HG03103 (cell line): ENCODE data around the gene TCEA3.

Source experiments
- ATAC-seq: cut with Tn5 transposase; IDR thresholded peaks from one replicate; pipeline ENCODE4 v1.9.1; 2021; ENCODE audit warnings: low read depth; ENCODE audit not compliant: unreplicated experiment

Gene TCEA3

GRCh38 chr1:23424293-23425192 lies at the start of gene TCEA3:
Gene TCEA3, minus strand, starts transcription at chr1:23424748. Its CDS starts 115 bp downstream, at chr1:23424633.
- ATAC-seq: no peak

DNA sequence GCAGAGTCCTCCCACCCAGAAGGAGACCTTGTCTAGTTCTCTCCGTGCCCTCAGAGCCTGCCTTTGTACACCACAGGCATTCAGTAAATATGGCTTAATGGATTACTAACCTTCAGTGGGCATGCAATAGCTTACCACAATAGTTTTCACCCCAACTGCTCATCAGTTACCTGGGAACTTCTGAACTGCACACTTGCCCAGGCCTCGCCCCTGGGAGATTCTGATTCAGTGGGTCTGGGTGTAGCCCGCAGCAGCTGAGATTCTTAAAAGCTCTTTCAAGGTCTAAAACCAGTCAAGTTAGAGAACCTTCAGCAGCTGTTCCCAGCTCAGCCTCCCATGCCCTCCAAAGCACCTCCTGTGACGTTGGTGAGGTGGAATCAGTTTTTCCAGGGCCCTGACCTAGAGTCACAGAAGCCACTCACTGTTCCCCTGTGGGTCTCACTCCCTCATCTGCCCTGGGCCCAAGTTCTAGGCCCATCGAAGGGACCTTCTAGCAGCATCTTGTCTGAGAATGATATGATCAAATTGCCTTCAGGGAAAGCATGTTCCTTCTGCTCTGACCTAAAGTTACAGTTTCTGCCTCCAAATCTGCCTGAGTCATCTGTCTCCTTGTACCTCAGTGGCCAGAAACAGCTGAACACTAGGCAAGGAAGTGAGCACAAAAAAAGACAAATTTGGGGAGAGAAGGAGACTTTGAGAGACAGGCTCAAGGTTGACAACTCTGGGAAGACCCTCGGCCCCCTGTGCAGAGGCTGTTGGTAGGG lies 48.7 kb upstream of the TCEA3 start:
- no peak for ATAC-seq

DNA sequence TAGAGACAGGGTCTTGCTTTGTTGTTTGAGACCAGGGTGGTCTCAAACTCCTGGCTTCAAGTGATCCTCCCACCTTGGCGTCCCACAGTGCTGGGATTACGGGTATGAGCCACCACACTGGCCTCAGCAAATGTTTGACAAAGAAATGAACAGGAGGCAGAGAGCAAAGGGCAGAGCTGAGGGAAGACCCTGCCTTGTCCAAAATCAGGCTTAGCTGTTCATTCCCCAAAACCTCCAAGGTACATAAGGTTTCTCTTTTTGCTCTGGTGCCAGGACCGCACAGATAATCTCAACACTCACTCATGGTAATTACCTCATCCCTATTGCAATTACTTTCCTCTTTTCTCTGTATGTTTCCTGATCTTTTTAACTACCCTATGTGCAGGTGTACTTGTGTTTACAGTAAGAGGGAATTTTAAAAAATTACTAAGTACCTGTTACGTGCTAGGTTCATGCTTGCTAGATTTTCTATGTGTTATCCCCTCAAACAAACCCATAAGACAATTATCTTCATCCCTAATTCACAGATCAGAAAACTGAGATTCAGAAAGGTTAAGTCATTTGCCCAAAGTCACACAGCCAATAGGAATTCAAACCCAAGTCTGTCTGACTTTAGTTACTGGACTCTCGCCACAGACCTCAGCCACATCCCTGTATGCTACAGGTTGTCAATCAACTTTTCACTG lies 47.9 kb upstream of the TCEA3 start:
- no peak for ATAC-seq

- no peak for ATAC-seq
Observed at GRCh38 chr1:23471473-23472075, 47.0 kb upstream of the TCEA3 start.

GRCh38 chr1:23470282-23471070 lies 45.9 kb upstream of the TCEA3 start:
- no peak for ATAC-seq

GRCh38 chr1:23469372-23469982 lies 44.9 kb upstream of the TCEA3 start:
- ATAC-seq: no peak

DNA sequence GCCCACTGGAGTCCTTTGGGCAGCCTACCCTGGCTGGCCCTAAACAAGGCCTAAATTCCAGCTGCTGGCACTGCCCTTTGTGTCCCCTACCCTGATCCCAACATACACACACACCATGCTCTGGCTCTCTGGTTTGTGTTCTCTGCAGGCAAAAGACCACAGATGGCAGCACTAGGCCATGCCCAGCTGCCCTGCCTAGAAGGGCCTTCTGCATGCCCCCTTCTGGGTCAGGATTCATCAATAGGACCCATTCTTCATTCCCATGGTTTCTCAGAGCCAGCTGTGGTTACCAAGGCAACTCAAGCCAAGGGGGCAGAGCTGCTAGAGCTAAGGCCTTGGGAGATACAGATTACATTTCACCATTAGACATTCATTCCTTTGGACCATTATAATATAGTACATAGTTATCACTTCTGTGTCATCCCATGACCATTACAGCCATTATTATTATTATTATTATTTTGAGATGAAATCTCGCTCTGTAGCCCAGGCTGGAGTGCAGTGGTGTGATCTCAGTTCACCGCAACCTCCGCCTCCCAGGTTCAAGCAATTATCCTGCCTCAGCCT lies 42.0 kb upstream of the TCEA3 start:
- ATAC-seq: no peak

DNA sequence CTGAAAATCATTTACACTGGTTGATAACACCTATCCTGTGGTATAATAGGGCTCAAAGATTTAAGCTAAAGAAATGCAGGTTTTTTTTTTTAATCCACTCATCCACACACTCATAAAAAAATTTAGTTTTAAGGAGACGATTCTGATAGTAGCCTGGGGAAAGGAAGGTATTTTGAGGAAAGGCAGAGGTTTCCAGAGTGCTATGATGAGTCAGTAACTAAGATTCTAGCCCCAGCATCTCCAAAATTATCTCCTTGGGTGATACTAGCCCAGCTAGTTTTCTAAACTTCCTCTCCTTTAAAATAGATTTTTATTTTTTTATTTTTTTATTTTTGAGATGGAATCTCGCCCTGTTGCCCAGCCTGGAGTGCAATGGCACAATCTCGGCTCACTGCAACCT lies 38.7 kb upstream of the TCEA3 start:
- no peak for ATAC-seq

DNA sequence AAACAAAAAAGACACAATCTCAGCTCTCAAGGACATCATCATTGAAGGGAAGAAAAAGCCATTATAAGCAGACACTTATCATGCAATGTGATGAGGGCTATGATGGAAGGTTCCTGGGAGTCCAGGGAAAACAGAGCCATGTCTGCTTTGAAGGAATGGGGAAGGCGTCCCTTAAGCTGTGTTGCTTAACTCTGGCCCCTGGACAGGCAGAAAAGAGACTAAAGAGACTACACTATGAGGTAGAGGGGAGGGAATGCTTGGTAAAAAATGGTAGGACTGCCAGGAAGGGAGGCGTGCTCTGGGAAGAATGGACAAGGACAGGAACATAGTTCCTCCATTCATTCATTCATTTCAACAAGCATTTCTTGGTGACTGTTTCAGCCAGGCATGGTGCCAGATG lies 38.2 kb upstream of the TCEA3 start:
- ATAC-seq: no peak

DNA sequence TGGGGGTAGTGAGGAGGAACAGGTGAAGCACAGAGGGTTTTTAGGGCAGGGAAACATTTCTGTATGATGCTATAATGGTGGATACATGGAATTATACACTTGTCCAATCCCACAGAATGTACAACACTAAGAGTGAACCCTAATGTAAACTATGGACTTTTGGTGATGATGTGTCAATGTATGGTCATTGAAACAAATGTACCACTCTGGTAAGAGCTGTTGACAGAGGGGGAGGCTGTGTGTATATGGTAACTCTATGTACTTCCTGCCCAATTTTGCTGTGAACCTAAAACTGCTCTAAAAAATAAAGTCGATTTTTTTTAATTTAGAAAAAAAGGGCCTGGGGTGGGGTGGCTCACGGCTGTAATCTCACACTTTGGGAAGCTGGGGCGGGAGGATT lies 36.5 kb upstream of the TCEA3 start:
- ATAC-seq: no peak

DNA sequence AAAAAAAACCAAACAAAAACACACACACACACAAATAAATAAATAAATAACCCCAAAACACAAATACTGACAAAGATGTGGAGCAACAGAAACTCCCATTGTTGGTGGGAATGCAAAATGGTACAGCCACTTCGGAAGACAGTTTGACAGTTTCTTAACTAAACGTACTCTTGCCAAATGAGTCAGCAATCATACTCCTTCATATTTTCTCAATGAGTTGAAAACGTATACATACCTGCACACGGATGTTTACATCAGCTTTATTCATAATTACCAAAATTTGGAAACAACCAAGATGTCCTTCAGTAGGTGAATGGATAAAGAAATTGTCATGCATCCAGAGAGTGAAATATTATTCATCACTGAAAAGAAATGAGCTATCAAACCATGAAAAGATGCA lies 36.0 kb upstream of the TCEA3 start:
- ATAC-seq: no peak

GRCh38 chr1:23459338-23459757 lies 34.8 kb upstream of the TCEA3 start:
- no peak for ATAC-seq

DNA sequence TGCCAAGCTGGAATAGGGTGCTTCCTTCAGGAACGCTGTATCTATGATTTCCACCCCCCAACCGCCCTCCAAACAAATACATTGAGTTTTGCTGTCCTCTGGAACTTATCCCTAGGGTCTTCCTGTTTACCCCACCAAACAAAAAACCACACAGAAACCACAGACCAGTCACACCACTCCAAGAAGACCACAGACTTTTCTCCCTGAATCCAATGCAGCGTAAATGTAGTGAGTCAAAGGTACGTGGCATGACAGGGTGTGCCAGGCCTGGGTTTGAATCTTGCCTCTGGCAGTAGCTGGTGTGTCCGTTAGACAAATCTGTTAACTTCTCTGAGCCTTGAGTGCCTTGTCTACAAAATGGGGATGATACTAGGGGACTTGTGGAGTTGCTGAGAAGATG lies 31.7 kb upstream of the TCEA3 start:
- no peak for ATAC-seq

DNA sequence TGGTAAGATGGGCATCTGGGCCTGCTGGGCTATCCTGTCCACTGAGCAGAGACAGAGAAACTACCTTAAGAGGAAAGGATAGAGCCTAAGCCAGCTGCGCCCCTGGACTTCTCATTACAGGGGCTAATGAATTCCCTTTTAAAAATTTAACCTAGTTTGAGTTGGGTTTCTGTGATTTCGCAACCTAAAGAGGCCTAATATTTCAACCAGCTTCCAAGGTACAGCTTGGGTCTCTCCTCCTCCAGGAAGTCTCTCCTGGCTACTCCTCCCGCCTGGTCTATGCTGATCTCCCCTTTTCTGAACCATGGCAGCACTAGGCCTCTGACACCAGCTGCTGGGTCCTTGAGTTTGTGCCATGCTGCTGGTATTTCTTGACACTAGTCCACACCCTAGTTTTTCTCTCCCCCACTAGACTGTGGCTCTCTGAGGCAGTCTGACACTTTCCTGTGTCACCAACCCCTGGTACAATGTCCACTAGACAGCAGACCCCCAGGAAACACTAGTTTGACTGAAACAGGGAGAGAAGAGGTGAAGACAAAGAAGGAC lies 29.0 kb upstream of the TCEA3 start:
- no peak for ATAC-seq

GRCh38 chr1:23452011-23452411 lies 27.5 kb upstream of the TCEA3 start:
- ATAC-seq: no peak

DNA sequence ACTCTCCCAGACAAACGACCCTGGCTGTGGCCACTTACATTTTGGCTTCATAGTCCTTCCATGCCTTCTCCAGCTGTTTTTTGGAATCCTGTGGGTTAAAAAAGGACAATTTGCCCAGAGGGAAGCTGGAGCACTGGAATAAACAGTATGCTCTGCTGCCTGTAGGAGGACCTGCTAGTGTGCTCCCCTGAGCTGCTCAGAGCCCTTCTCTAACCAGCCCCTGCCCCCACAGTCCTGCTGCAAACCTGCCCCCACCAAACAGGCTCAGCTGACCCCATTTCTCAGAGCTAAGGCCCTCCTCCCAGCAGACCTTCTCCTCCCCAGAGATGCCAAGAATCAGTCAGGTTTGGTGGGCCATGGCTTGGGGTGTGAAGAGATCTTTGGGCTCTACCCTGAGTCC lies 26.9 kb upstream of the TCEA3 start:
- ATAC-seq: no peak

GRCh38 chr1:23450894-23451293 lies 26.3 kb upstream of the TCEA3 start:
- no peak for ATAC-seq

DNA sequence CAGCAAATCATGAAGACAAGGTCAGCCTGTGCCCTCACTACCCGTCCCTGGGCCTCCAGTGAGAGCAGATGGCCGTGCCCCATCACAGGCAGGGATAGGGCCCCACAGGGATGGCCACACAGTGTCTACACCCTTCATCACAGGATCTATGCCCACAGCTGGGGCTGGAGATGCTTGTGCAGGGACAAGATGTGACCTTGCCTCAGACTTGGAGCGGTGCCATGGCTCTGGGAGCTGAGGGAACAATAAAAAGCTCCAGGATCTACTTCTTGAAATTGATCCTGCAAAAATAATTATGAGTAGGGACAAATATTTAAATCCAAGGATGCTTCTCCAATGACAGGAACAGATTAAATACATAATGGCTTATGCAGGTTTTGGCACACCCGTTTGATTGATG lies 25.4 kb upstream of the TCEA3 start:
- ATAC-seq: no peak

DNA sequence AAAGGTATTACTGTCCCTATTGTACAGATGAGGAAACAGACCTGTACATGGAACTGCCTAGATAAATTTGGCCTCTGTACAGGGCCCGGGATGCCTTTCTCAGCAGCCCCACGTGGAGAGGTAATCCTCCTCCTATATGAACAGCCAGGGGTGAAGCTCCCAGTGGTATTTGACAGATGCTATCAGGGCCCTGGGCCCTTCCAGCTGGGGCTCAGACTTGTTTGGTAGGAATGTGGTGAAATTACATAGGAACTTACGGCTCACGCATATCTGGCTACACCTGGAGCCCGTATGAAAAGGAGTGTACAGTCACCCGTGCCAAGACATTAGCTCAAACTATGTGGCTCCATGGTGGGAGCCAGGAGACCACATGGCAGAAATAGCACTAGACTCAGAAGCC lies 24.8 kb upstream of the TCEA3 start:
- no peak for ATAC-seq
